SK-N-MC (cell line): Measurements from ENCODE around the gene HEPACAM.
"Not testable (repeated sequence)": the region's sequence is repeated elsewhere in the genome, so short reads cannot be mapped to it uniquely, and the experiment has no call there.

ENCODE experiments used
- DNase-seq: peaks from one replicate; pipeline ENCODE4 v3.0.0-alpha.2; 2011; ENCODE audit warnings: low read depth, low spot score
- H3K27ac ChIP-seq: fragments of 200-600 bp; sonication (generic); 2 replicates; pipeline ENCODE4 v1.5.1; 2016; ENCODE audit warnings: mixed run types
- H3K36me3 ChIP-seq: fragments of 200-600 bp; sonication (generic); 2 replicates; pipeline ENCODE4 v1.6.1; 2017; ENCODE audit warnings: antibody characterized with exemption, low read length, mixed read lengths; ENCODE audit not compliant: insufficient read depth
- H3K4me3 ChIP-seq: fragments of 200-600 bp; sonication (generic); 2 replicates; pipeline ENCODE4 v1.5.1; 2016
- H3K9ac ChIP-seq: fragments of 200-600 bp; sonication (generic); 2 replicates; pipeline ENCODE4 v1.8.0; 2017; ENCODE audit warnings: mixed run types, mixed read lengths; ENCODE audit not compliant: insufficient read length
- H3K9me3 ChIP-seq: fragments of 200-600 bp; sonication (generic); 2 replicates; pipeline ENCODE4 v1.6.1; 2017; ENCODE audit warnings: low read depth, mild to moderate bottlenecking, antibody characterized with exemption, low read length, moderate library complexity, mixed read lengths
- EZH2 ChIP-seq: fragments of 200-600 bp; sonication (generic); IDR thresholded peaks from one replicate; pipeline ENCODE4 v1.6.1; 2017; ENCODE audit warnings: antibody characterized with exemption
- FOXP2 ChIP-seq: optimal IDR thresholded peaks from 2 replicates; pipeline ENCODE3; 2011; ENCODE audit warnings: mild to moderate bottlenecking, moderate library complexity; ENCODE audit not compliant: insufficient read depth; ENCODE audit errors: extremely low read length, control extremely low read depth
- POLR2AphosphoS5 ChIP-seq: IDR thresholded peaks from 2 replicates; pipeline ENCODE4 v1.6.1; 2012; ENCODE audit warnings: mild to moderate bottlenecking, low read depth, low read length, borderline replicate concordance

Gene HEPACAM

DNA sequence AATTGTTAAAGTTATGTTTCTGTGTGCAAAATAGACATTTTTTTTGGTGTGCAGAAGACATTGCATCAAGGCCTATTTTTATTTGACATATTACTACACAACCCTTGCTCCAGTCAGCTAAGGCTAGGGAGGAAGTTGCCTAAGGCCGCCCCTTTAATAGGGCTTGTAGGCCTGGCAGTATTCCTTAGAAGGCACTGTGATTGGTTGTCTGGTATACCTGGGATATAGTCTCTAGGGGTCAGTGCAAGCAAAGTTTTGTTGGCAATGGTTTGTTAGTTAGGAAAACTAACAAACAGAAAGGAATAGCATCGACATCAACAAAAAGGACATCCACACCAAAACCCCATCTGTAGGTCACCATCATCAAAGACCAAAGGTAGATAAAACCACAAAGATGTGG, 35.1 kb upstream of the HEPACAM start:
- DNase-seq: no peak
- no peak overlapping the region for H3K9ac ChIP-seq
- no peak overlapping the region for H3K4me3 ChIP-seq
- no peaks in the 10 kb centered on the region for H3K9me3 ChIP-seq
- no peaks in the 10 kb centered on the region for H3K36me3 ChIP-seq
- H3K27ac ChIP-seq: no peak overlapping the region
- no peak for TF ChIP-seq POLR2AphosphoS5
- no peak for TF ChIP-seq FOXP2
- TF ChIP-seq EZH2: no peak

DNA sequence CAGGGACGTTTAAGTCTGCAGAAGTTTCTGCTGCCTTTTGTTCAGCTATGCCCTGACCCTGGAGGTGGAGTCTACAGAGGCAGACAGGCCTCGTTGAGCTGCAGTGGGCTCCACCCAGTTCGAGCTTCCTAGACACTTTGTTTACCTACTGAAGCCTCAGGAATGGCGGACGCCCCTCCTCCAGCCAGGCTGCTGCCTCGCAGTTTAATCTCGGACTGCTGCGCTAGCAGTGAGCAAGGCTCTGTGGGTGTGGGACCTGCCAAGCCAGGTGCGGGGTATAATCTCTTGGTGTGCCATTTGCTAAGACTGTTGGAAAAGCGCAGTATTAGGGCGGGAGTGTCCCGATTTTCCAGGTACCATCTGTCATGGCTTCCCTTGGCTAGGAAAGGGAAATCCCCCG, 32.4 kb upstream of the HEPACAM start:
- H3K4me3 ChIP-seq, H3K9ac ChIP-seq, DNase-seq, H3K36me3 ChIP-seq, H3K9me3 ChIP-seq, H3K27ac ChIP-seq: not testable (repeated sequence)

DNA sequence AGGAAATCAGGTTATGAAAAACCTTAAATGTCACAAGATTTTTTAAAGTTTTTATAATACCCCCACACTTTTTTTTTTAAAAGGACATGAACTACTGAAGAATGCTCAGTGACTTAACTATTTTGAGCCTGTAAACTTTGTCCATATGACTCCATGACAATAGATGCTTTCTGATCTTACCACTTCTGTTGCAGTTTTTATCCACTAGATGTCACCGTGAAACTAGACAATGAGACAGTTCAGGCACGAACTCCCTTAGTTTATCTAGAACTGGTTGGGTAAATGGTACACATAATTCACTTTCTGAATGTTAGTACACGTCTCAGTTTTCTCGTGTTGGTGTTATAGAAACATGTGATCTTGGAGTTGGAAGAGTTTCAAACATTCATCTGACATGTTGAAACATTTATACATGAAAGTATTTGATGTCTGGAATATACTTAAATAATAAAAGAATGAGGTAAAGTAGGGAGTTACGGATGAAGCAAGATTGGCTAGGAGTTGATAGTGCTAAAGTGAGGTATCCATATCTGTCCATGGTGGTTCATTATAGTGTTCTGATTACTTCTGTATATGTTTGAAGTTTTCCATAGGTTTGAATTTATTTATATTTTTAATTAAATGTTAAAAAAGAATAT, 26.2 kb upstream of the HEPACAM start:
- no peak overlapping the region for H3K9ac ChIP-seq
- TF ChIP-seq POLR2AphosphoS5 (no peak), FOXP2 (no peak), EZH2 (no peak)
- no peak overlapping the region for H3K4me3 ChIP-seq
- H3K9me3 ChIP-seq: no peaks in the 10 kb centered on the region
- DNase-seq: peak; percentile 48
- H3K27ac ChIP-seq: no peak overlapping the region
- H3K36me3 ChIP-seq: no peaks in the 10 kb centered on the region

DNA sequence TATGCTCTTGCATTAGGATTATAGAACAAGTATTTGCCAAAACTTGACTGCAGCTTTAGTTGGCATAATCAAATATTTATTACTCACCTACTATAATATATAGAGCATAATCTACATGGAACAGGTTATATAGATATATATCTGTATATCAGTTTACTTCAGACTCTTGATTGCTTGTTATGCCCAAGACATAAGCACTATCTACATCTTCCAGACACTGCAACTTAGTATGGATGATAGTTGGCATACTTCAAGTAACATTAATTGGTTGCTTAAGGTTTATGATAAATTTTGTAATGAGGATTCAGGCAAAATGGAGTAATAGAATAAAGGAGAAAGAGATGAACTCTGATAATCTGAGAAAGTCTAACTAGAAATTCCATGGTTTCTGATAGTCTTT, 19.2 kb upstream of the HEPACAM start:
- H3K36me3 ChIP-seq: no peaks in the 10 kb centered on the region
- no peak for DNase-seq
- H3K27ac ChIP-seq: no peak overlapping the region
- TF ChIP-seq EZH2: no peak
- TF ChIP-seq POLR2AphosphoS5: no peak
- TF ChIP-seq FOXP2: no peak
- H3K9ac ChIP-seq: peak overlapping the region; percentile 74
- H3K4me3 ChIP-seq: peak overlapping the region; percentile 76
- no peaks in the 10 kb centered on the region for H3K9me3 ChIP-seq

DNA sequence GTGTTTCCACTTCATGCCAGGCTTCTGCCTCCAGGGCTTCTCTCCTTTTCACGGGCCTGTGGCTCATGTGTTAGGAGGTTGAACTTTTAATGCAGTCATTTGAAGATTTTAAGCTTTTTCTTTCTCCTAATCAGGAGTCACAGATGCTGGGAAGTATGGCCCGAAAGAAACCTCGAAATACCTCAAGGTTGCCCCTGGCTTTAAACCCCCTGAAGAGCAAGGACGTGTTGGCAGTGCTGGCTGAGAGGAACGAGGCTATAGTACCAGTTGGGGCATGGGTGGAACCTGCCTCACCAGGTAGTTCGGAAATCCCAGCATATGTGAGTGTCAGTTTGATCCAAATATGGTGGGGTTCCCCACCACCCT, 18.7 kb upstream of the HEPACAM start:
- H3K4me3 ChIP-seq: peak overlapping the region; percentile 76
- peak overlapping the region; percentile 74 for H3K9ac ChIP-seq
- H3K27ac ChIP-seq: no peak overlapping the region
- no peak for TF ChIP-seq EZH2
- TF ChIP-seq POLR2AphosphoS5: no peak
- TF ChIP-seq FOXP2: no peak
- H3K9me3 ChIP-seq: no peaks in the 10 kb centered on the region
- no peaks in the 10 kb centered on the region for H3K36me3 ChIP-seq
- no peak for DNase-seq

DNA sequence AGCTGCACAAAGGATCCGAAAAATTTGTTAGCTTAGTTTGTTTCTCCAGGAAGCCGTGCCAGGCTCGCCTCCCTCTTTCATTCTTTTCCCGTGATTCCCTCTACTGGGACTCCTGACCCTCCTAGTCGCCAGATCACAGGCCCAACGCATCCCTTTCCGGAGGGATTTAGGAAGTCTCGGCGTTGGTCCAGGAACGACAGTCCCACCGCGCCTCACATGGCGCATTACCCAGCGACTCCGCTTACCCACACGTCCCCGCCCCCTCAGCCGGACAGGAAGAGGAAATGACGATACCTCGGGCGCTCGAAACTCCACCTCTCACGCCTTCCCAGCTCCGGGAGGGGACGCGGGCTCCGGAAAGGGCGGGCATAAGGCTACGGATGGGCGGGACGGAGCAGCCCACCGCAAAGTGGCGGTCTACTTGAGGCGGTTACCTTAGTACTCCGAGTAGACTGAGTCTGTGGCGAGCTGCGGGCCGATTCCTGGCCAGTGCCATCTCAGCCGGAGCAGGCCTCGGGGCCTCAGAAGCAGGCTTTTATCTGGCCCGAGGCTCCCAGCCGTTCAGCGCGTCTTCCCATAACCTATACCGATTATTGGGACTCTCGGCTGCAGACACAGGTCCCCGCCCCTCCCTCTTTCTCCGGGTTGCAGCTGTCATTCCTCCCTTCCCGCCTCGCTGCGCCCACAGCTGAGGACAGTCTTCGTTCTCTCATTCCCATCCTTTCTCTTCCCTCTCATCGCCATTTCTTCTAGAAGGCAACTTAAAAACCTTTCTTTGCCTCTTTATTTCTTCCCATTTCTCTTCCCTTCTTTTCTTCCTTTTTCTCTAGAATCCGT, 18.1 kb upstream of the HEPACAM start, which contains the start of gene CCDC15:
TSS of gene CCDC15 (plus strand) at position 450 of the 837 bp plus-strand sequence. CDS start 531 bp downstream, outside the sequence.
- Histone ChIP-seq H3K27ac (no peak within 1 kb of the TSS), H3K4me3 (peak within 1 kb of the TSS; percentile 76), H3K9ac (peak within 1 kb of the TSS; percentile 93), H3K36me3 (no peaks in the 10 kb centered on the region), H3K9me3 (no peaks in the 10 kb centered on the region)
- DNase-seq: peak; percentile 84
- TF ChIP-seq POLR2AphosphoS5 (peak; percentile 96), FOXP2 (no peak)

DNA sequence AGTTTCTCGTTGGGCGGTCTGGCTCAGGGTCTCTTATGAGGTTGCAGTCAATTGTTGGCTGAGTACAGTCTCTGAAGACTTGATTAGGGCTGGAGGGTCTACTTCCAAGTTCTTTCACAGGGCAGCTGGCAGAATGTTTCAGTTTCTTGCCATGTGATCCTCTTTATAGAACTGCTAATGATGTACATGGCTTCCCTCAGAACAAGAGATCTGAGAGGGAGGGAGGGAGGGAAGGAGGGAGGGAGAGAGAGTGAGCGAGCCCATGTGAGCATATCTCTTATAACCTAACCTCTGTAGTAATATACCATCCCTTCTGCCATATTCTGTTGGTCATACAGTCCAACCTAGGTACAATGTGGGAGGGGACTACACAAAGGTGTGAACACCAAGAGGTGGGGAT, 15.5 kb upstream of the HEPACAM start:
- Histone ChIP-seq H3K27ac (no peak overlapping the region), H3K9me3 (no peaks in the 10 kb centered on the region), H3K9ac (no peak overlapping the region), H3K4me3 (no peak overlapping the region), H3K36me3 (no peaks in the 10 kb centered on the region)
- DNase-seq: no peak
- TF ChIP-seq POLR2AphosphoS5 (no peak), EZH2 (no peak), FOXP2 (no peak)

DNA sequence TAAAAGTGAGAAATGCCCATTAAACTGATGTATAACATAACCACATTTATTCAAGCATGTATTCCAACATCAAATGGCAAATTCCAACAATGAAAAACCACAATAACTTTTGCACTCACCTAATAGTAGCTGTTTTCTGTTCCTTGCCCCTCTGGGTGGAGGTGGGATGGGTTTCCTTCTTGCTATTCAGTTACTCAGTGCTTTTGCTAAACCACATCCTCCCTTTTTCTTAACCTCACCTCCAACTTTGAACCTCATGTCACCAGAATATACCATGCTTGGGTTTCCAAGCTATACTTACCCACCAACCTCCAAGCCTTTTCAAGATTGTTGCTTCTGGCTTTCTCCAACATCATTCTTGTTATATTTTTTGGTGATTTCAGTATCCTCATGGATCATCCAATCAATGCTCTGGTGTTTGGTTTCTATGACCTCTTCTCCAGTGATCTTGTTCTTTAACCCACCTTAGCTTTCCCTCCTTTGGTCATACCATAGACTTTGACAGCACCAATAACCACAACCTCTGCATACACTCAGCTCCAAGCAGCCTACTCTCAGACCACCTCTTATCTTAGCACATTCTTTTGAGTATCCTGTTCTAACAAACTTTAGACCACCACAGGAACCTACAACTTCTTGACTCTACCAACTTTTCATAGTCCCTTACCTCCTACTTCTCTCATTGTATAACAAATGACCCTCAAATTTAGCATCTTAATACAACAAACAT, 14.9 kb upstream of the HEPACAM start:
- no peak for DNase-seq
- Histone ChIP-seq H3K9ac (no peak overlapping the region), H3K27ac (no peak overlapping the region), H3K36me3 (no peaks in the 10 kb centered on the region), H3K4me3 (no peak overlapping the region), H3K9me3 (no peaks in the 10 kb centered on the region)
- TF ChIP-seq EZH2: no peak
- TF ChIP-seq FOXP2: no peak
- TF ChIP-seq POLR2AphosphoS5: no peak
